Upper lobe of left lung (tissue), 6 donors: ENCODE results near the gene CLMN. TPM values are rescaled to one million over a fixed set of nuclear protein-coding genes. Genes with fewer than 3 reads are reported as not detected.

Source experiments
- ATAC-seq, 2 donors: fragments of 200-7000 bp; cut with Tn5 transposase; one replicate each; pipeline ENCODE4 v1.9.1; 2022; ENCODE audit warnings: mild to moderate bottlenecking in 2 of 2, moderate library complexity in 2 of 2; ENCODE audit not compliant: low FRiP score in 2 of 2
- DNase-seq, 2 donors: peaks; one replicate each; pipeline ENCODE4 v3.0.0-alpha.2; 2019 to 2020
- H3K27ac ChIP-seq, 4 donors: fragments of 200-600 bp; sonication (generic); one replicate each; pipeline ENCODE4 v1.5.1; 2016 to 2019
- H3K27me3 ChIP-seq, 4 donors: fragments of 200-600 bp; sonication (generic); one replicate each; pipeline ENCODE4 v1.5.1; 2017 to 2019
- H3K36me3 ChIP-seq, 4 donors: fragments of 200-600 bp; sonication (generic); one replicate each; pipeline ENCODE4 v1.5.1; 2016 to 2019
- H3K4me1 ChIP-seq, 4 donors: fragments of 200-600 bp; sonication (generic); one replicate each; pipeline ENCODE4 v1.5.1; 2018 to 2019
- H3K4me3 ChIP-seq, 4 donors: fragments of 200-600 bp; sonication (generic); one replicate each; pipeline ENCODE4 v1.5.1; 2017 to 2019; ENCODE audit warnings: mild to moderate bottlenecking in 2 of 4, moderate library complexity in 1 of 4
- H3K9me3 ChIP-seq, 4 donors: fragments of 200-600 bp; sonication (generic); one replicate each; pipeline ENCODE4 v1.5.1; 2018 to 2019
- EP300 ChIP-seq, 4 donors: sonication (generic); formaldehyde crosslinking; IDR thresholded peaks; one replicate each; pipeline ENCODE4 v1.5.1; 2017; ENCODE audit warnings: antibody characterized with exemption in 4 of 4, control low read depth in 2 of 4
- POLR2A ChIP-seq, 4 donors: fragments of 450-650 bp; IDR thresholded peaks; one replicate each; pipeline ENCODE4 v1.5.1; 2016 to 2017; ENCODE audit warnings: antibody characterized with exemption in 4 of 4, mild to moderate bottlenecking in 2 of 4
- POLR2AphosphoS5 ChIP-seq, 2 donors: sonication (generic); formaldehyde crosslinking; IDR thresholded peaks; one replicate each; pipeline ENCODE4 v1.5.1; 2017; ENCODE audit warnings: antibody characterized with exemption in 2 of 2
- WGBS, 2 donors: methylation state at CpG; one replicate each; pipeline ENCODE4 v1.1.5; 2017 to 2018; 5-methylcytosine and 5-hydroxymethylcytosine counted together
- total RNA-seq, 6 donors: library from RNA; depleted of rRNA in 4 of 6; stranded (reverse); fragments of >200 nt in 4 of 6; gene quantifications; one replicate each; pipeline versions ENCODE4 v1.1.0 to v1.2.1, GENCODE V29; 2016 to 2021
- TF ChIP-seq, protein P1 (sequence below), 6 experiments: fragments of 450-650 bp in 4 of 6; fragments of 200-600 bp in 2 of 6; sonication (generic) in 2 of 6; IDR thresholded peaks; one replicate each; pipeline ENCODE4 v1.5.1; 2016 to 2019; ENCODE audit warnings: antibody characterized with exemption in 6 of 6
- donor health status: DM: no; HTN: no; CAD: no; lungs with moderate emphysema.
- donor health status: DM: no; HTN: yes; CAD: no; lungs with severe emphysema.

The CLMN gene
- total RNA-seq, 6 donors from 2014 or later: 9.7 to 35.5 (median 18.8) TPM

- no peaks in the 10 kb centered on the region for H3K36me3 ChIP-seq
- TF ChIP-seq, protein P1, sequence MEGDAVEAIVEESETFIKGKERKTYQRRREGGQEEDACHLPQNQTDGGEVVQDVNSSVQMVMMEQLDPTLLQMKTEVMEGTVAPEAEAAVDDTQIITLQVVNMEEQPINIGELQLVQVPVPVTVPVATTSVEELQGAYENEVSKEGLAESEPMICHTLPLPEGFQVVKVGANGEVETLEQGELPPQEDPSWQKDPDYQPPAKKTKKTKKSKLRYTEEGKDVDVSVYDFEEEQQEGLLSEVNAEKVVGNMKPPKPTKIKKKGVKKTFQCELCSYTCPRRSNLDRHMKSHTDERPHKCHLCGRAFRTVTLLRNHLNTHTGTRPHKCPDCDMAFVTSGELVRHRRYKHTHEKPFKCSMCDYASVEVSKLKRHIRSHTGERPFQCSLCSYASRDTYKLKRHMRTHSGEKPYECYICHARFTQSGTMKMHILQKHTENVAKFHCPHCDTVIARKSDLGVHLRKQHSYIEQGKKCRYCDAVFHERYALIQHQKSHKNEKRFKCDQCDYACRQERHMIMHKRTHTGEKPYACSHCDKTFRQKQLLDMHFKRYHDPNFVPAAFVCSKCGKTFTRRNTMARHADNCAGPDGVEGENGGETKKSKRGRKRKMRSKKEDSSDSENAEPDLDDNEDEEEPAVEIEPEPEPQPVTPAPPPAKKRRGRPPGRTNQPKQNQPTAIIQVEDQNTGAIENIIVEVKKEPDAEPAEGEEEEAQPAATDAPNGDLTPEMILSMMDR (IDR thresholded peaks at IDR 0.05): no peak
- TF ChIP-seq EP300 (IDR thresholded peaks at IDR 0.05): no peak
- TF ChIP-seq POLR2A (IDR thresholded peaks at IDR 0.05): no peak
- TF ChIP-seq POLR2AphosphoS5 (IDR thresholded peaks at IDR 0.05): no peak
- peaks cover 31 to 59% (median 43%) of the 10 kb centered on the region in 4 donors for H3K4me1 ChIP-seq
- WGBS, 2 donors: 86 to 91% methylated on average over 12 of the region's 12 CpGs
- peak overlapping the region in 1 of 4 donors; percentile 86 for H3K4me3 ChIP-seq
- H3K27ac ChIP-seq: no peak overlapping the region
- DNase-seq (no peak), ATAC-seq (no peak)
- H3K27me3 ChIP-seq: no peaks in the 10 kb centered on the region
- H3K9me3 ChIP-seq: no peaks in the 10 kb centered on the region
Observed at GRCh38 chr14:95155045-95155444, 164.7 kb downstream of the CLMN start.

- TF ChIP-seq, protein P1 (IDR thresholded peaks at IDR 0.05): no peak
- no peak for ATAC-seq
- Histone ChIP-seq H3K36me3 (no peaks in the 10 kb centered on the region), H3K4me1 (peaks cover 31 to 62% (median 51%) of the 10 kb centered on the region in 4 donors), H3K27ac (peak overlapping the region in 1 of 4 donors; percentile 10), H3K4me3 (no peak overlapping the region), H3K27me3 (no peaks in the 10 kb centered on the region), H3K9me3 (no peaks in the 10 kb centered on the region)
- no peak for DNase-seq
- WGBS, 2 donors: 66 to 71% methylated on average over 4 of the region's 4 CpGs
Observed at GRCh38 chr14:95153866-95154265, 165.8 kb downstream of the CLMN start.

DNA sequence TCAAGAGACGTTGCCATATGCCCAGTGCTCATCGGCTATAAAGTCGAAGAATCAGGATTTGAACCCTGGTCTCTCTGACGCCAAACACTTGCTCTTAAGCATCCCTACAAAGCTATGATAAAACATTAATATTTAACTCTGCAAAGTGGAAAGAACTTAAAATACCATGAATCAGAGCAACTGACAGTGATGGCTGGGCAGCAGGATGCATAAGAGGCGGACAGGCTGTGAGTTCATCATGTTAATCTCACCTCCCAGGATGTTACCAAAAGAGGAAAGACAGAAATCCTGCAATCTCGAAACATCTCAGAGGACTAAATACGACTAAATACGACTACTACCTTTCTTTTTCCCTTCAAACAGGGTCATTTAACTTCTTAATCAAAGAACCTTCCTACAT, 168.1 kb downstream of the CLMN start:
- no peaks in the 10 kb centered on the region for H3K9me3 ChIP-seq
- WGBS, 2 donors: 70 to 77% methylated on average over 8 of the region's 8 CpGs
- H3K27ac ChIP-seq: no peak overlapping the region
- ATAC-seq (no peak), DNase-seq (no peak)
- TF ChIP-seq POLR2A (IDR thresholded peaks at IDR 0.05) (no peak), EP300 (IDR thresholded peaks at IDR 0.05) (no peak), POLR2AphosphoS5 (IDR thresholded peaks at IDR 0.05) (no peak)
- TF ChIP-seq, protein P1 (IDR thresholded peaks at IDR 0.05): no peak
- H3K4me3 ChIP-seq: no peak overlapping the region
- no peaks in the 10 kb centered on the region for H3K27me3 ChIP-seq
- H3K4me1 ChIP-seq: peaks cover 26 to 68% (median 59%) of the 10 kb centered on the region in 4 donors
- no peaks in the 10 kb centered on the region for H3K36me3 ChIP-seq

DNA sequence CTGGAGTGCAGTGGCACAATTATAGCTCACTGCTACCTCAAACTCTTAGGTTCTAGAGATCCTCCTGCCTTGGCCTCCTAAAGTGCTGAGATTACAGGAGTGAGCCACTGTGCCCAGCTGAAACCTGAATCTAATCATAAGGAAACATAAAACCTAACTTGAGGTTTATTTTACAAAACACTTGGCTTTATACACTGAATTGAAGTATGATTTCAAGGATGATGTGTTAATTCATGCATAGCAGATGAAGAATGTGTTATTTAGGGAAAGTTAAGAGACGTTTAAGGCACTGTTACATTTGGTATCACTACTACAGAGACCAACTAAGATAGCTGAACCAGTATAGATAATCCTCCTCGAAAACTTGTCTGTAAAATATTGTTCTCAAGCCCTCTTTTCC, 168.8 kb downstream of the CLMN start:
- Histone ChIP-seq H3K27me3 (no peaks in the 10 kb centered on the region), H3K36me3 (no peaks in the 10 kb centered on the region), H3K9me3 (no peaks in the 10 kb centered on the region), H3K4me3 (no peak overlapping the region), H3K27ac (no peak overlapping the region), H3K4me1 (peaks cover 31 to 70% (median 59%) of the 10 kb centered on the region in 4 donors)
- WGBS, 2 donors: 67 to 80% methylated on average over 2 of the region's 2 CpGs
- DNase-seq (no peak), ATAC-seq (no peak)
- TF ChIP-seq POLR2A (IDR thresholded peaks at IDR 0.05) (no peak), EP300 (IDR thresholded peaks at IDR 0.05) (no peak), POLR2AphosphoS5 (IDR thresholded peaks at IDR 0.05) (no peak)
- TF ChIP-seq, protein P1 (IDR thresholded peaks at IDR 0.05): no peak

GRCh38 chr14:95149441-95149840, 170.3 kb downstream of the CLMN start:
- TF ChIP-seq, protein P1 (IDR thresholded peaks at IDR 0.05): no peak
- TF ChIP-seq POLR2AphosphoS5 (IDR thresholded peaks at IDR 0.05): no peak
- TF ChIP-seq POLR2A (IDR thresholded peaks at IDR 0.05): no peak
- TF ChIP-seq EP300 (IDR thresholded peaks at IDR 0.05): no peak
- Histone ChIP-seq H3K27me3 (no peaks in the 10 kb centered on the region), H3K36me3 (no peaks in the 10 kb centered on the region), H3K4me1 (peaks cover 17 to 55% (median 45%) of the 10 kb centered on the region in 4 donors), H3K4me3 (no peak overlapping the region), H3K27ac (no peak overlapping the region), H3K9me3 (peaks cover 0 to 10% (median 2%) of the 10 kb centered on the region in 4 donors)
- DNase-seq (no peak), ATAC-seq (no peak)
- WGBS, 2 donors: 71 to 73% methylated on average over 3 of the region's 3 CpGs
